ENCODE results near the gene CBARP. TPM values are rescaled to one million over a fixed set of nuclear protein-coding genes. Genes with fewer than 3 reads are reported as not detected.

The CBARP gene
- total and polyA plus RNA-seq, 2 donors (not counting 3 experiments of a cell fraction or from before 2014, with no cell fraction given) = 3.5 to 9.2 TPM

DNA sequence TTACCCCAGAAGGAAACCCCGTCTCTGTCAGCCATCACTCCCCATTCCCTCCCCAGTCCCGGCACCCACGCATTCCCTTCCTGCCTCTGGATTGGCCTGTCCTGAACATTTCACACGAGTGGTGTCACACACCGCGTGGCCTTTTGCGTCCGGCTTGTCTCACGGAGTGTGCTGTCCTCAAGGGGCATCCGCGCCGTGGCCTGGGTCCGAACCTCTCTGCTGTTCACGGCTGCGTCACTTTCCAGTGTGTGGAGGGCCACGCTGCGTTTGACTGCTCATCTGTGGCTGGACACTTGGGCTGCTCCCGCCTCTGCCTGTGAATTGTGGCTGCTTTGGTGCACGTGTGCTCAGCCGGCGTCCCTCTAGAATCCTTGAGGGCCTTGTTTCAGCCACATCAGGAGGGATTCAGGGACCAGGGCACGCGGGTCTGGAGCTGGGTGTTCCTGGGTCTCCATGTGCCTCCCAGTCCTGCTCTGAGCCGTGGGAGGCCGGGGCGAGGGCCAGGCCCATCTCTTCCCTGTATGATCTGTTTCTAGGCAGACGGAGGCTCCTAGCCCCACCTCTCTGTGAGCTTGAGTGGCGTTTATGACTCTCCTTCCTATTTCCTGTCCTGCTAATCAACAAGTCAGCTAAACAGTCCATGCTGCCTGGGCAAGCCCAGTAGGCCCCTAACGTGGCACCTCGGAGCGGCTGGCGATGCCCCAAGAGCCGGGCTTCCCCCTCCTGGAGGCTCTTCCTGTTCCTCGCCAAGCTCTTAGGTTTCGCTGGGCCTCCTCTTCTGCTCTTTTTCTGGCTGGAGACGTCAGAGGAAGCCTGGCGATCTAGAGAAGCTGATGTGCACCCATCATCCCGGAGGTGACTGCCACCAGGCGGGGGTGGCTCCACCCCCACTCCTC lies 24.2 kb downstream of the CBARP start:
- peak; percentile 68 for TF ChIP-seq POLR2AphosphoS5 (IDR thresholded peaks at IDR 0.05; ENCODE audit: insufficient read depth, low read depth, low read length)
- TF ChIP-seq EZH2 (IDR thresholded peaks at IDR 0.05; ENCODE audit: borderline replicate concordance, low read depth, low read length, severe bottlenecking) = no peak
- TF ChIP-seq POLR2A (IDR thresholded peaks at IDR 0.05; ENCODE audit: low read depth, low read length) = peak; percentile 27
- TF ChIP-seq, protein P1, sequence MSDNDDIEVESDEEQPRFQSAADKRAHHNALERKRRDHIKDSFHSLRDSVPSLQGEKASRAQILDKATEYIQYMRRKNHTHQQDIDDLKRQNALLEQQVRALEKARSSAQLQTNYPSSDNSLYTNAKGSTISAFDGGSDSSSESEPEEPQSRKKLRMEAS (IDR thresholded peaks at IDR 0.05; ENCODE audit: insufficient read depth, insufficient read length) = peak; percentile 26
- TF ChIP-seq MYC (IDR thresholded peaks at IDR 0.05; ENCODE audit: low read depth, low read length) = peak; percentile 63
- TF ChIP-seq, protein P2, sequence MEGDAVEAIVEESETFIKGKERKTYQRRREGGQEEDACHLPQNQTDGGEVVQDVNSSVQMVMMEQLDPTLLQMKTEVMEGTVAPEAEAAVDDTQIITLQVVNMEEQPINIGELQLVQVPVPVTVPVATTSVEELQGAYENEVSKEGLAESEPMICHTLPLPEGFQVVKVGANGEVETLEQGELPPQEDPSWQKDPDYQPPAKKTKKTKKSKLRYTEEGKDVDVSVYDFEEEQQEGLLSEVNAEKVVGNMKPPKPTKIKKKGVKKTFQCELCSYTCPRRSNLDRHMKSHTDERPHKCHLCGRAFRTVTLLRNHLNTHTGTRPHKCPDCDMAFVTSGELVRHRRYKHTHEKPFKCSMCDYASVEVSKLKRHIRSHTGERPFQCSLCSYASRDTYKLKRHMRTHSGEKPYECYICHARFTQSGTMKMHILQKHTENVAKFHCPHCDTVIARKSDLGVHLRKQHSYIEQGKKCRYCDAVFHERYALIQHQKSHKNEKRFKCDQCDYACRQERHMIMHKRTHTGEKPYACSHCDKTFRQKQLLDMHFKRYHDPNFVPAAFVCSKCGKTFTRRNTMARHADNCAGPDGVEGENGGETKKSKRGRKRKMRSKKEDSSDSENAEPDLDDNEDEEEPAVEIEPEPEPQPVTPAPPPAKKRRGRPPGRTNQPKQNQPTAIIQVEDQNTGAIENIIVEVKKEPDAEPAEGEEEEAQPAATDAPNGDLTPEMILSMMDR (IDR thresholded peaks at IDR 0.05; ENCODE audit: extremely low read depth in 1 of 2, insufficient read depth in 1 of 2, low read depth in 1 of 2, low read length in 2 of 2) = no peak
- TF ChIP-seq JUN (IDR thresholded peaks at IDR 0.05; ENCODE audit: borderline replicate concordance, insufficient read depth, insufficient read length, low read depth) = peak; percentile 25
- no peak for TF ChIP-seq FOS (IDR thresholded peaks at IDR 0.05; ENCODE audit: borderline replicate concordance, insufficient read depth, low read length)
- TF ChIP-seq GATA2 (IDR thresholded peaks at IDR 0.05; ENCODE audit: insufficient read depth, insufficient read length, low read depth, low read length) = no peak
- no TSS peak for BruUV-seq (replicated peaks)
- Histone ChIP-seq H3K36me3 (ENCODE audit: control insufficient read depth in 2 of 2, extremely low read depth in 1 of 2, insufficient read depth in 2 of 2, low read length in 2 of 2) (peaks cover 0 to 4% of the 10 kb centered on the region in 2 experiments), H3K79me2 (ENCODE audit: control insufficient read depth, insufficient read depth, low read length) (peaks cover 86% of the 10 kb centered on the region), H3K27me3 (ENCODE audit: control insufficient read depth in 2 of 2, insufficient read depth in 2 of 2, low read length in 2 of 2) (no peaks in the 10 kb centered on the region), H3K4me3 (replicated peaks in 1 of 3; ENCODE audit: insufficient read depth in 1 of 3, low read depth in 1 of 3, low read length in 3 of 3) (no peak overlapping the region), H3K27ac (ENCODE audit: insufficient read depth, low read depth, low read length) (peak overlapping the region; percentile 48), H4K20me1 (replicated peaks; ENCODE audit: control insufficient read depth, extremely low read depth, insufficient read depth, low read length) (no peaks in the 10 kb centered on the region), H3K9me1 (replicated peaks; ENCODE audit: control insufficient read depth, extremely low read depth, insufficient read depth, low read length) (no peaks in the 10 kb centered on the region), H3K9me3 (replicated peaks; ENCODE audit: control insufficient read depth, insufficient read depth, low read length) (no peaks in the 10 kb centered on the region), H3K4me1 (ENCODE audit: control insufficient read depth, extremely low read depth, insufficient read depth, low read length) (peaks cover 31% of the 10 kb centered on the region), H3K4me2 (ENCODE audit: insufficient read depth, low read length) (peak overlapping the region; percentile 44), H2AFZ (ENCODE audit: low read depth, low read length) (peak overlapping the region; percentile 27), H3K9ac (replicated peaks; ENCODE audit: extremely low read depth, insufficient read depth, low read length) (peak overlapping the region; percentile 14)
- FAIRE-seq = peak; percentile 98
- CTCF ChIA-PET = interaction anchor here (0.6 to 2.6 kb wide), 12 partner anchors 9 to 156 kb away, joined by 3 to 14 read pairs (median 5); partner anchors contain the start of genes ATP5F1D and GPX4
- POLR2A ChIA-PET = interaction anchor here (0.7 to 1.3 kb wide), 3 partner anchors 40 to 100 kb away, joined by 3 to 10 read pairs (median 9); partner anchors contain the start of gene CIRBP
- dilution Hi-C loops (cut with MboI; ENCODE audit: extremely low pct_ligation_motif_present, low sequenced_read_pairs) = no loop called here
- intact Hi-C loops (cut with micrococcal nuclease) = no loop called here
- DNase-seq (ENCODE audit: low read depth, low spot score) = peak; percentile 96
